H1 (cell line): Measurements from ENCODE around the gene PPARGC1A. TPM values are rescaled to one million over a fixed set of nuclear protein-coding genes. Genes with fewer than 3 reads are reported as not detected.

Experiments
- CBX5 ChIP-seq: fragments of 300-800, 300-1000 bp; sonication (generic); IDR thresholded peaks from 2 replicates; pipeline ENCODE4 v1.7.1; 2016; ENCODE audit warnings: antibody characterized with exemption, low read length, low read depth
- JUN ChIP-seq: IDR thresholded peaks from 2 replicates; pipeline ENCODE4 v1.6.1; 2011; ENCODE audit warnings: low read depth, mild to moderate bottlenecking, improper control_type of control experiment, low read length
- RFX5 ChIP-seq: IDR thresholded peaks from 2 replicates; pipeline ENCODE4 v1.6.1; 2011; ENCODE audit warnings: low read depth, low read length, improper control_type of control experiment, borderline replicate concordance
- polyA plus RNA-seq, 7 experiments: library from polyadenylated mRNA; depleted of rRNA in 3 of 7; stranded (reverse) in 5 of 7; unstranded in 2 of 7; fragments of >200 nt in 5 of 7; fragments of 200-250 nt in 2 of 7; gene quantifications; 1 replicate in 5 of 7; 2 replicates in 1 of 7; 4 replicates in 1 of 7; pipeline versions ENCODE4 v1.2.1 to v1.2.3, GENCODE V29; 2011 to 2013; ENCODE audit warnings: missing spikeins in 2 of 7, mixed read lengths in 2 of 7
- total RNA-seq: library from RNA; stranded (reverse); fragmentation: NEBNext Ultra II Directional; extraction: Animal tissue kit (Norgen Biotek cat#: 25700); gene quantifications from 2 replicates; pipeline ENCODE4 v1.2.1, GENCODE V29; 2021

The PPARGC1A gene
- total and polyA plus RNA-seq, 2 of the 8 experiments (the other 6 are each of a cell fraction or from before 2014, with no cell fraction given) = 0.54 to 1.4 TPM

GRCh38 chr4:23899565-23899964 lies 9.7 kb upstream of the PPARGC1A start (continued):
- TF ChIP-seq JUN = no peak
- TF ChIP-seq CBX5 = no peak
- no peak for TF ChIP-seq RFX5
